GM19043 (cell line): Measurements from ENCODE around the gene NUP43.
"Not testable (repeated sequence)": the region's sequence is repeated elsewhere in the genome, so short reads cannot be mapped to it uniquely, and the experiment has no call there.

Experiments used
- ATAC-seq: cut with Tn5 transposase; IDR thresholded peaks from one replicate; pipeline ENCODE4 v1.9.1; 2021; ENCODE audit warnings: low read depth; ENCODE audit not compliant: unreplicated experiment

The NUP43 gene

DNA sequence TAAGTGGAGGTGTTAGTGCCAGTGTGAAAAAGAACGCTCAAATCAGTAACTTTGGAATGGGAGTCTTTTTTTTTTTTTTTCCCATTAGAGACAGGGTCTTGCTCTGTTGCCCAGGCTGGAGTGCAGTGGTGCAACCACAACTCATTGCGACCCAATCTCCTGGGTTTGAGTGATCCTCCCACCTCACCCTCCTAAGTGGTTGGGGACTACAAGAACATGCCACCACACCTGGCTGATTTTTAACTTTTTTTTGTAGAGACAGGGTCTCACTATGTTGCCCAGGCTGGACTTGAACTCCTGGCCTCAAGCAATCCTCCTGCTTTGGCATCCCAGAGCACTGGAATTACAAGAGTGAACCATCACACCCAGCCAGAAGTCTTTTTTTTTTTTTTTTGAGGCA, 48.2 kb downstream of the NUP43 start:
- no peak for ATAC-seq

DNA sequence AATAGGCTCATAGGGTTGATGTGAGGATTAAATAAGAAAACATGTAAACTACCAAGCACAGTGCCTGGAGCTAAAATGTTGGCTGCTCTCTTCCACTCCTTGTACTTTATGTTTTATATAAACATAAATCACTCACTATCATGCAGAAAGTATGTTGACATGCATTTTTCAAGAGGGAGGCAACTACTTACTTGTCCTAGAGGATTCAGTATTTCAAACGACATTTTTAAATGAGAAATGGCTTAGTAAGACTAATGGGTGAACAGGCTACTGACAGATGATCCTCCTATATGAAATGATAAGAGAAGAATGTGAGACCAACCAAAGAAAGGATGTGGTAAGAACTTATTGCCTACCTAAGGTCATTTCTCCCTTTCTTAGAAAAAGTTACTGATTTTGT, 49.4 kb downstream of the NUP43 start:
- ATAC-seq: no peak

GRCh38 chr6:149694921-149695320, 51.4 kb downstream of the NUP43 start:
- ATAC-seq: no peak

DNA sequence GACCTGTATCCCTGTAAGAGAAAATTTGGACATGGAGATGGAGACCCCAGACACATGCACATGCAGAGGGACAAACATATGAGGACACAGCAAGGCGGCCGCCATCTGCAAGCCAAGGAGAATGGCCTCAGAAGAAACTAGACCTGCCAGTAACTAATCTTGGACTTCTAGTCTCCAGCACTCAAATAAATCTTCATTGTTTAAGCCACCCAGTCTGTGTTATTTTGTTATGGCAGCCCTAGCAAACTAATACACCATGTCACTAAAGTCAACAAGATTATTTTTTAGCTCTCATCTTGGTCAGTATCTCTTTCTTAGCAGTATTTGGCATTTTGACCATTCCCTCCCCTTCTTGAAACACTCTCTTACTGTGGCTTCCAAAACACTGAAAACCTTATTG, 55.1 kb downstream of the NUP43 start:
- no peak for ATAC-seq

- ATAC-seq: no peak
Measured at GRCh38 chr6:149686230-149686629, 60.1 kb downstream of the NUP43 start.

- no peak for ATAC-seq
Measured at GRCh38 chr6:149683256-149683859, 63.0 kb downstream of the NUP43 start.

- not testable (repeated sequence) for ATAC-seq
Measured at GRCh38 chr6:149681845-149682244, 64.5 kb downstream of the NUP43 start.

- no peak for ATAC-seq
Measured at GRCh38 chr6:149681209-149681608, 65.1 kb downstream of the NUP43 start.

- ATAC-seq: no peak
Measured at GRCh38 chr6:149680503-149680902, 65.8 kb downstream of the NUP43 start.
